ENCODE measurements around the gene OR51B2.

DNA sequence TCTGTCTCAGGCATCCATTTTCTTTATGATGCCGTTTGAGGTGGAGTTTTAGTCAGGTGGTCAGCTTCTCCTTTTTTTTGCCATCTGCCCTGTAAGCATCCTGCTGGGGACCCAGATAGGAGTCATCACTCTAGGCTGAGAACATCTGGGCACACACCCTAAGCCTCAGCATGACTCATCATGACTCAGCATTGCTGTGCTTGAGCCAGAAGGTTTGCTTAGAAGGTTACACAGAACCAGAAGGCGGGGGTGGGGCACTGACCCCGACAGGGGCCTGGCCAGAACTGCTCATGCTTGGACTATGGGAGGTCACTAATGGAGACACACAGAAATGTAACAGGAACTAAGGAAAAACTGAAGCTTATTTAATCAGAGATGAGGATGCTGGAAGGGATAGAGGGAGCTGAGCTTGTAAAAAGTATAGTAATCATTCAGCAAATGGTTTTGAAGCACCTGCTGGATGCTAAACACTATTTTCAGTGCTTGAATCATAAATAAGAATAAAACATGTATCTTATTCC lies 43.5 kb downstream of the OR51B2 start:
- TF ChIP-seq, protein P1, sequence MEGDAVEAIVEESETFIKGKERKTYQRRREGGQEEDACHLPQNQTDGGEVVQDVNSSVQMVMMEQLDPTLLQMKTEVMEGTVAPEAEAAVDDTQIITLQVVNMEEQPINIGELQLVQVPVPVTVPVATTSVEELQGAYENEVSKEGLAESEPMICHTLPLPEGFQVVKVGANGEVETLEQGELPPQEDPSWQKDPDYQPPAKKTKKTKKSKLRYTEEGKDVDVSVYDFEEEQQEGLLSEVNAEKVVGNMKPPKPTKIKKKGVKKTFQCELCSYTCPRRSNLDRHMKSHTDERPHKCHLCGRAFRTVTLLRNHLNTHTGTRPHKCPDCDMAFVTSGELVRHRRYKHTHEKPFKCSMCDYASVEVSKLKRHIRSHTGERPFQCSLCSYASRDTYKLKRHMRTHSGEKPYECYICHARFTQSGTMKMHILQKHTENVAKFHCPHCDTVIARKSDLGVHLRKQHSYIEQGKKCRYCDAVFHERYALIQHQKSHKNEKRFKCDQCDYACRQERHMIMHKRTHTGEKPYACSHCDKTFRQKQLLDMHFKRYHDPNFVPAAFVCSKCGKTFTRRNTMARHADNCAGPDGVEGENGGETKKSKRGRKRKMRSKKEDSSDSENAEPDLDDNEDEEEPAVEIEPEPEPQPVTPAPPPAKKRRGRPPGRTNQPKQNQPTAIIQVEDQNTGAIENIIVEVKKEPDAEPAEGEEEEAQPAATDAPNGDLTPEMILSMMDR (IDR thresholded peaks at IDR 0.05; ENCODE audit: low read length): no peak
- TF ChIP-seq EZH2 (IDR thresholded peaks at IDR 0.05; ENCODE audit: borderline replicate concordance, low read length): no peak

Measured in OCI-LY1 (cell line).